ENCODE results near the gene IRF1.

The IRF1 gene

GRCh38 chr5:132496631-132497487 is 6.3 kb upstream of the IRF1 start:
- Mint-ChIP-seq H3K9me3 (no peaks in the 10 kb centered on the region), H3K36me3 (ENCODE audit: low read depth) (peaks cover 3% of the 10 kb centered on the region), H3K27ac (peak overlapping the region; percentile 99), H3K4me1 (ENCODE audit: low read depth) (peaks cover 64% of the 10 kb centered on the region), H3K27me3 (ENCODE audit: low read depth) (no peaks in the 10 kb centered on the region), H3K4me3 (peak overlapping the region; percentile 95)

GRCh38 chr5:132496191-132496630 is 5.6 kb upstream of the IRF1 start:
- peaks cover 67% of the 10 kb centered on the region for H3K4me1 Mint-ChIP-seq (ENCODE audit: low read depth)
- H3K9me3 Mint-ChIP-seq = no peaks in the 10 kb centered on the region
- peaks cover 3% of the 10 kb centered on the region for H3K36me3 Mint-ChIP-seq (ENCODE audit: low read depth)
- no peaks in the 10 kb centered on the region for H3K27me3 Mint-ChIP-seq (ENCODE audit: low read depth)
- H3K4me3 Mint-ChIP-seq = peak overlapping the region; percentile 95
- peak overlapping the region; percentile 99 for H3K27ac Mint-ChIP-seq

DNA sequence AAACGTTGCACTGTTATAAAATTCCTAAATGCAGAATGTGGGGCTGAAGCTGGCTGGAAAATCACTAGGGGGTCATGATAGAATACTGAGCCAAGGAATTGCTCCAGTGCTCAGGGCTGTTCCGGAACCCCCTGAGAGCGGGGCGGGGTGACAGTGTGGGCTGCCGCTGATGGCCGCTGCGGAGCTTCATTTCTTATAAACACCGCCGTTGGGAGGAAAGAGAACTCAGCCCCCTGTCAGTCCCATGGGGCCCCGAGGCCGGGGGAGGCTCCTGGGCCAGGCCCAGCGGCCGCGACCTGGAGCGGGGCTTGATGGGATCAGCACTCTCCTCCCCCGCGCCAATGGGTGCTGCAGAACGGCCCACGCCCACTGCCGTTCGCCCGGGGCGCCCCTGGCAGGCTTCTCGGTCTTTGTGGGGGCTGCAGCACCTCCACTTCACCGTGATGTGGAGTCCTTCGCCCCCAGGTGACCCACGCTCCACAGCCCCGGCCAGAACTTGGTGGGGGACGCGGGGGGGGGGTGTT is 5.2 kb upstream of the IRF1 start:
- Mint-ChIP-seq H3K36me3 (ENCODE audit: low read depth) (peaks cover 3% of the 10 kb centered on the region), H3K4me1 (ENCODE audit: low read depth) (peaks cover 62% of the 10 kb centered on the region), H3K27ac (peak overlapping the region; percentile 99), H3K9me3 (no peaks in the 10 kb centered on the region), H3K4me3 (peak overlapping the region; percentile 95), H3K27me3 (ENCODE audit: low read depth) (no peaks in the 10 kb centered on the region)

- H3K27ac Mint-ChIP-seq = peak overlapping the region; percentile 96
- no peaks in the 10 kb centered on the region for H3K9me3 Mint-ChIP-seq
- no peaks in the 10 kb centered on the region for H3K27me3 Mint-ChIP-seq (ENCODE audit: low read depth)
- peaks cover 16% of the 10 kb centered on the region for H3K36me3 Mint-ChIP-seq (ENCODE audit: low read depth)
- peak overlapping the region; percentile 95 for H3K4me3 Mint-ChIP-seq
- H3K4me1 Mint-ChIP-seq (ENCODE audit: low read depth) = peaks cover 51% of the 10 kb centered on the region
These were observed 3.2 kb upstream of the IRF1 start for GRCh38 chr5:132493821-132494220.

- Mint-ChIP-seq H3K27me3 (ENCODE audit: low read depth) (no peaks in the 10 kb centered on the region), H3K4me3 (peak overlapping the region; percentile 95), H3K4me1 (ENCODE audit: low read depth) (peaks cover 48% of the 10 kb centered on the region), H3K9me3 (no peaks in the 10 kb centered on the region), H3K36me3 (ENCODE audit: low read depth) (peaks cover 22% of the 10 kb centered on the region), H3K27ac (peak overlapping the region; percentile 96)
These were observed 2.7 kb upstream of the IRF1 start for GRCh38 chr5:132493241-132493640.

DNA sequence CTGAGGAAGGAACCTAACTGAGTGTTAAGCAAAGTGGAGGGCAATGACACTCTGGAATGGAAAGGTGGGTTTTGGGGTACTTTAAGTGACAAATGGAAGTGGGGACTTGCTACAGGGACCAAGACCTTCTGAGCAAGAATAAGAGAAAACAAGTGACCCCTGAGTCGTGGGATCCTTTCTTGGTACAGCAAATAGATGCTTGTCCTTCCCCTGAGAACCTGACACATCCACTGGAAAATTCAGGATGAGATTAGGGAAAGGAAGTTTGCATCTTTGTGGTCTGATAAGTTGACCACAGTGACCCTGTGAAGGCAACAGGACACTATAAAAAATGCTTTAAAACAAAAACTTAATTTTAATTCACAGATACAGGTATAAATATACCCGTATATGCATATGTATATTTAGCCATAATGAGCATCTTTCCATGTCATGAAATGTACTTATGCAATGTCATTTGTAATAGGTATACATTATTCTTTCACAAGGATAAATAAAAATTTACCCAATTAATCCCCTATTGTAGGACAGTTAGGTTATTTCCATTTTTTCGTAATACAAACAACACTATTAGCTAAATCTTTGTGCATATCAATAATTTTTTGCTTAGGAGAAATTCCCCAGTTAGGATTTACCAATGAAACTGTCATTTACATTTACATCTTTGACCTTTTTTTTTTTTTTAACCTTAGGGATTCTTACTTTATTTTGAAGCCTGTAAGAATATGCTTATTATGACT is 2.0 kb upstream of the IRF1 start:
- Mint-ChIP-seq H3K4me1 (ENCODE audit: low read depth) (peaks cover 52% of the 10 kb centered on the region), H3K36me3 (ENCODE audit: low read depth) (peaks cover 28% of the 10 kb centered on the region)

DNA sequence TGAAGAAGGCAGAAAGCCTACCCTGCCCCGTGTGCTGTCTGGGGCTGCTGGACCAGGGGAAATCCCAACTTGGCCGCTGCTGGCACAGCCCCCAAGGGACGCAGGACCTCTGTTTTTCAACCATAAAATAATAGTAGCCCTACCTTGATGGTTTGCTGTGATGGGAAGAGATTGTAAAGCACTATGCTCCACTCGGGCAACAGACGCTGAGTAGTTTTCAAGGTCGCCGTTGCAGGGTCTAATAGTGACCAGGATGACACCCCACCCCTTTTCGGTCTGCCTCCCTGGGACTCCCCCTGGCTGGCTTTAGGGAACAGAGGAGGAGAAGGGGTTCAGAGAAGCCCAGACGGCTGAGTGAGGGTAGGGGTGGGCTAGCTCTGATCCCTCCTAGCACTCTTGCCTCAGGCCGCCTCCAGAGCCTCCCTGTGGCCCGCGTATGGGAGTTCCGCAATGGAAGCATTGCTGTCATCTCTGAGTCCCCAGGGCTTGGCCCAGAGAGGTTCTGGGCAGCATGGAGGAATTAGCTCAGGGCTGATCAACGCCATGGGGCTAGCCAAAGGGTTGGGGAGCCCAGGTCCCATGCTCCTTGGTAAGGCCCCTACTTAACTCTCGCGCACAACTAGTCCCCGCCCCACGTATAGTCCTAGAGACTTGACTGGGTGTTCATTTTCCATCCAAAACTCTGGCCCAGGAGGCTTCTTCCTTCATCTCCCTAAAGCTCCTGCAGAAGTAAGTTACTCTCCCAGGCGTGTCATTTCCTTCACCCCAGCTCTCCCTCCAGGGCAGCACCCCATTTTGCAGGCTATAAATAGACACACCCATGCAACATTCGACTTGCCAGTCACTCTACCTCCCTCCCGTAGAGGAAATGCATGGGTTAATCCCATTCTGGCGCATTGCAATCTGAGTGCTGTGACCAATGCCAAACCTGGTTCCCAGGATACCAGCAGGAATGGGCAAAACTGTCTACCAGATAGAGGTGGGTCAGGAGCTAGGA is 1.1 kb upstream of the IRF1 start:
- H3K4me1 Mint-ChIP-seq (ENCODE audit: low read depth) = peaks cover 54% of the 10 kb centered on the region
- H3K27me3 Mint-ChIP-seq (ENCODE audit: low read depth) = no peaks in the 10 kb centered on the region
- H3K36me3 Mint-ChIP-seq (ENCODE audit: low read depth) = peaks cover 37% of the 10 kb centered on the region
- H3K9me3 Mint-ChIP-seq = no peaks in the 10 kb centered on the region
- peak overlapping the region; percentile 94 for H3K27ac Mint-ChIP-seq
- H3K4me3 Mint-ChIP-seq = peak overlapping the region; percentile 80

More for the DNA sequence above, 2.0 kb upstream of the IRF1 start:
- Mint-ChIP-seq H3K27me3 (ENCODE audit: low read depth) (no peaks in the 10 kb centered on the region), H3K9me3 (no peaks in the 10 kb centered on the region), H3K4me3 (peak overlapping the region; percentile 95), H3K27ac (peak overlapping the region; percentile 96)

DNA sequence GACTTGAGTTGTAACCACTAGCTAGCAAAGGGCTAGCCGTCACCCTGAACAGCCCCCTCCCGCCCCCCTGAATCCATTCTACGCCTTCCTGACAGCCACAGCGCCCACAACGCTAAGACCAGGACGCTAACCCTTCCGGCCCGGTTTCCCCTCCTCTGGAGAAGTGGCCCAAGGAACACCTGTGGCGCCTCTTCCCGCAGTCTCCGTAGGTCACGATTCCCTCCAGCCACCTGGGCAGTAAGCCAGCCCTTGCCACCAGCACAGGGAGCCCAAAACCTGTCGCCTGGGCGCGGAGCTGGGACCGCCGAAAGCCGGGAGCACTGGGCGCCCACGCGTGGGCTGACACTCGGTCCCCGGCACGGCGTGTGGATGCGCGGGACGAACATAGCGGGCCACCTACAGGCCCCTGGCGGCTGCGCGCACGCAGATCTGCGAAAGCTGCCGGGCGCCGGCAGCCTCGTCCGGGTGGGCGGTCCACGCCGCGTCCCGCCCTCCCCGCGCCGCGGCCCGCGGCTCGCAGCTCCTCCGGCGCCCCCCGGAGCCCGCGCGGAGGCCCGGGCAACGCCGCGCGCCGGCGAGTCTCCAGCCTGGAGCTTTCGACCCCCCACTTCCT is 596 bp downstream of the IRF1 start:
- H3K36me3 Mint-ChIP-seq (ENCODE audit: low read depth) = peaks cover 54% of the 10 kb centered on the region
- H3K27me3 Mint-ChIP-seq (ENCODE audit: low read depth) = no peaks in the 10 kb centered on the region

DNA sequence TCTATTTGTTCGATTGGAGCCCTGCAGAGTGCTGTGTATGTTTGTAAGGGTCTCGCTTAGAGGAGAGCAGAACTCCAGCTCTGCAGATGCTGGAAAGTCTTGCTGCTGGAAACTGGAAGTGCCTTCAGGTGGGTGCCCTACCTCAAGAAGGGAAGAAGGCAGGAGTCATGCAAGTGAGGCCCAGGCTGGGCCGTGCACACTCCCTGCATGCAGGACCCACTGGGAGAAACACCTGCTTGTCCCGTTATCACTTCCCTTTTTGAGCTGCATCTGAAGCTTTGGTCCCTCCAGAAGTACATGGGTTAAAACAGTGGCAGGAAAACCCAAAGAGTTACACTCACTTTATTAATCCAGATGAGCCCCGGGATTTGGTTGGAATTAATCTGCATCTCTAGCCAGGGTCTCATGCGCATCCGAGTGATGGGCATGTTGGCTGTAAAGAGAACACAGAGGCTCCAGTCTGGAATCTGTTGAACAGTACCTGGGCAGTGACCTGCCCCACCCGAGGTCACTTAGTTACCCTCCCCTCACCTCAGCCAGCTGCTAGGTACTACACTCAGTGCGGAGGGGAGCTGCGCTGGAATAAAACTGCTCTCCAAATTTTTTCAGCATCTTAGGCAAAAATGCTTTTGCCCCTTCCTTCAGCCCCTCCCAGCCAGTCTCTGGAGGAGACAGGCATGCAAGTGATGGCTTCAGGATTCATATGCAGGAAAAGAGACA is 1.4 kb downstream of the IRF1 start:
- Mint-ChIP-seq H3K4me1 (ENCODE audit: low read depth) (peaks cover 59% of the 10 kb centered on the region), H3K27me3 (ENCODE audit: low read depth) (no peaks in the 10 kb centered on the region), H3K9me3 (no peaks in the 10 kb centered on the region), H3K4me3 (peak overlapping the region; percentile 98), H3K36me3 (ENCODE audit: low read depth) (peaks cover 62% of the 10 kb centered on the region), H3K27ac (peak overlapping the region; percentile 87)

More for the DNA sequence above, 596 bp downstream of the IRF1 start:
- Mint-ChIP-seq H3K4me3 (peak overlapping the region; percentile 98), H3K4me1 (ENCODE audit: low read depth) (peaks cover 60% of the 10 kb centered on the region), H3K27ac (peak overlapping the region; percentile 87), H3K9me3 (no peaks in the 10 kb centered on the region)

DNA sequence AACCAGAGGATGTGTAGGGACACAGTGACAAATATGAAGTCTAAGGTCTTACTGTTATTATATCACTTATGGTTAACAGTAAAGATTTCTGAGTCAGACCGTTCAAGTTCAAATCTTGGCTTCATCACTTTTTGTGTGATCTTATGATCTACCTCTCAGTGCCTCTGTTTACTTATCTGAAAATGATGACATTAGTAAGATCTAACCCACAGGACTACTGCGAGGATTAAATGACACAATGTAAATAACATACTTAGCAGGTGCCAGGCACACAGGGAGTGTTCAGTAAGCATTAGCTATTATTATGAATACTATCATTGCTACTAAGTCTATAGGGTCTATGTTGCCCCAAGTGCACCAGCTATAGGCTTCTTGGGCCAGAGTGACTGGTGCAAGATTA is 2.0 kb downstream of the IRF1 start:
- peaks cover 68% of the 10 kb centered on the region for H3K36me3 Mint-ChIP-seq (ENCODE audit: low read depth)
- H3K4me3 Mint-ChIP-seq = peak overlapping the region; percentile 98
- peaks cover 59% of the 10 kb centered on the region for H3K4me1 Mint-ChIP-seq (ENCODE audit: low read depth)
- H3K27ac Mint-ChIP-seq = peak overlapping the region; percentile 87
- H3K9me3 Mint-ChIP-seq = no peaks in the 10 kb centered on the region
- H3K27me3 Mint-ChIP-seq (ENCODE audit: low read depth) = no peaks in the 10 kb centered on the region

GRCh38 chr5:132487841-132488555 is 2.6 kb downstream of the IRF1 start:
- H3K9me3 Mint-ChIP-seq = no peaks in the 10 kb centered on the region
- no peaks in the 10 kb centered on the region for H3K27me3 Mint-ChIP-seq (ENCODE audit: low read depth)
- H3K4me3 Mint-ChIP-seq = peak overlapping the region; percentile 98
- peaks cover 73% of the 10 kb centered on the region for H3K36me3 Mint-ChIP-seq (ENCODE audit: low read depth)
- peak overlapping the region; percentile 87 for H3K27ac Mint-ChIP-seq
- H3K4me1 Mint-ChIP-seq (ENCODE audit: low read depth) = peaks cover 55% of the 10 kb centered on the region

- Mint-ChIP-seq H3K9me3 (no peaks in the 10 kb centered on the region), H3K27ac (peak overlapping the region; percentile 89), H3K4me1 (ENCODE audit: low read depth) (peaks cover 52% of the 10 kb centered on the region), H3K36me3 (ENCODE audit: low read depth) (peaks cover 74% of the 10 kb centered on the region), H3K4me3 (peak overlapping the region; percentile 98), H3K27me3 (ENCODE audit: low read depth) (no peaks in the 10 kb centered on the region)
These were observed 3.5 kb downstream of the IRF1 start for GRCh38 chr5:132487095-132487428.
